ENCODE measurements around the gene ACCS.

The ACCS gene

DNA sequence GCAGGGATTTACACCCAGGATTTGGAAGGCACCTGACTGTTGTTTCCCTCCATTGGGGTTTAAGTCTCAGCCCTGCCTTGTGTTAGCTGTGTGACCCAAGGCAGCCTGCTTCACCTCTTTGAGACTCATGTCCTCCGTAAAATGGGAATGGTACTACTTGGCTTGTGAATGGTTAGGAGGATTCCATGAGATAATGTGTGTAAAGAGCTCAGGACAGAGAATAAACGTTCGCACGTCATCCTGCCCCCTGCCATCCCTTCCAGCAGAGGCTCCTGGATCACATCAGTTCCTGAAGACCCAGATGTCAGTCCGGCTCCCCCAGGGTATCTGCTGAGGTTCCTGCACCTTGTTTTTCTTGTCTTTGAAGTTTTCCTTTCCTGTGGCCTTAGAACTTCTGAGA is 35.1 kb upstream of the ACCS start:
- Histone ChIP-seq H3K4me3 (ENCODE audit: low read length) (no peak overlapping the region), H3K27me3 (ENCODE audit: control insufficient read depth, insufficient read depth, low read length) (no peaks in the 10 kb centered on the region), H3K36me3 (ENCODE audit: control insufficient read depth, insufficient read depth, low read length) (no peaks in the 10 kb centered on the region), H3K27ac (ENCODE audit: low read depth, low read length) (peak overlapping the region; percentile 63), H3K4me1 (ENCODE audit: control insufficient read depth, insufficient read depth, low read length) (peaks cover 13% of the 10 kb centered on the region), H3K9ac (ENCODE audit: low read length) (no peak overlapping the region)

DNA sequence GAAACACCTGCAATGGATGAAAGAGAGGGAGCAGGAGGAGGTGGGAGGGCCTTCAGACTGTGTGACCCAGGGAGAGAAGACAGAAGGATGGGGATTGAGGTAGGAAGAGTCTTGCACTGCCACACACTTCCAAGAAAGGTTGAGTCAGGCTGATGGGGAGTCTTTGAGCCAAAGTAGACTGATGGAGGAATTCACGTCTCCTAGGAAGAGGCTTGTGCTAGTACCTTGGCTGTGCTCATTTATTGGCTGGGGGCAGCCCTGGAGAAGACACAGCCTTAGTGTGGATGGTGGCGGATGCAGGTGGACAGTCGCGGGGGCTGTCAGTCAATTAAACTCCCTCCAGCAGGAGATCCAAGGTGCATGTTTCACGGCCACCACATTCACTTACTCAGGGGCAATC is 34.5 kb upstream of the ACCS start:
- no peak overlapping the region for H3K9ac ChIP-seq (ENCODE audit: low read length)

DNA sequence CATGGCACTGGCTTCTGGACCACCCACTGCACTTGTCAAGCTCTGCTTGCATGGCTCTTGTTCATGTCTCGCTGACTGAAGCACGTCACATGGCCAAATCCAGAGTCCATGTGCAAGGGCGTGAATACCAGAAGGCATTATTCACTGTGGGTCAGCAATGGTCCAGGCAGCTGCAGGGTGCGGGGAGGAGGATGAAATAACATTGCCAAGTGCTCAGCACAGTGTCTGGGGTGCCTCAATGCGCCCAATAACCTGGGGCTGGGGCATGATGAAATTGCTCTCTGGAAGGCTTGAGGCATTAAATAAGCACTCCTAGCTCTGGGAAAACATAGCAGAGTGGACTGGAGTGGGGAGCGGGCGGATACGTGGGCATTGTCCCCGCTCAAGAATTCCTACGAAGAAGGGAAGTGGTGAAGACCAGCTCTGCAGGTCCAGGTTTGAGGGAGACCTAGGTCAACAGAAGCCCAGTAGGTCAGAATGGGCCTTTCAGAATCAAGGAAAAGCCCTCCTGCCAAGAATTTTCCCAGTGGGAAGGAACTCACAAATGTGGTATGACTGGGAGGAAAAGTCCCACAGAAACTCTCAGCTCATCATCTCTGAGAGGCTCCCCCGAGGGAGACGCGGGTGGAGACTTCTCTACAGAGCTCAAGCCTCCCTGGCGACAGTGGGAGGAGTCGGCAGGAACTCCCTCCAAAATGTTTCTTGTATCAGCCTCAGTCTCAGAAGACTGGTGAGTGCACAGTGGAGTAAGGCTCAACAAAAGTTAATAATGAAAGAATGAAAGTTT is 33.6 kb upstream of the ACCS start:
- no peaks in the 10 kb centered on the region for H3K36me3 ChIP-seq (ENCODE audit: control insufficient read depth, insufficient read depth, low read length)
- no peaks in the 10 kb centered on the region for H3K27me3 ChIP-seq (ENCODE audit: control insufficient read depth, insufficient read depth, low read length)
- peaks cover 13% of the 10 kb centered on the region for H3K4me1 ChIP-seq (ENCODE audit: control insufficient read depth, insufficient read depth, low read length)
- no peak overlapping the region for H3K4me3 ChIP-seq (ENCODE audit: low read length)
- H3K9ac ChIP-seq (ENCODE audit: low read length): no peak overlapping the region
- H3K27ac ChIP-seq (ENCODE audit: low read depth, low read length): no peak overlapping the region

More for the DNA sequence above, 34.5 kb upstream of the ACCS start:
- H3K27ac ChIP-seq (ENCODE audit: low read depth, low read length): no peak overlapping the region
- peaks cover 13% of the 10 kb centered on the region for H3K4me1 ChIP-seq (ENCODE audit: control insufficient read depth, insufficient read depth, low read length)
- no peak overlapping the region for H3K4me3 ChIP-seq (ENCODE audit: low read length)
- no peaks in the 10 kb centered on the region for H3K27me3 ChIP-seq (ENCODE audit: control insufficient read depth, insufficient read depth, low read length)
- H3K36me3 ChIP-seq (ENCODE audit: control insufficient read depth, insufficient read depth, low read length): no peaks in the 10 kb centered on the region

DNA sequence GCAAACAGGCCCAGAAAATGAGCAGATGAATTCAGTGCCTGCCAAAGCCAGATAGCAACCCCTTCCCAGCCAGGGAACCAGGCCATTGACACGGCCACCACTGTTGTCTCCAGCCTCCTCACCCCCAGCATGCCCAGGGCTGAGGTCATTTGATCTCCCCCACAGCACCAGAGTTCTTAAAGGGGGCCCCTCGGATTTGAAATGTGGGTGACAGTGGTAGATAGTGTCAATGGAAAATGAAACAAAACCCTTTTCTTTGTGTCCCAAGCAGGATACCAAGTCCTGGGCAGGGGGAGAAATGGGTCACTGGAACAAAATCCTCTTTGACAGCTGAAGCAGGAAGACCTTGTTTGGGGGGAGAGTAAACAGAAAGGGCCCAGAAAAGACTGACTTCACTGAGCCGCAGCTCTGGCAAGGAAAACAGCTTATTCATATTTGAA is 32.6 kb upstream of the ACCS start:
- no peak overlapping the region for H3K9ac ChIP-seq (ENCODE audit: low read length)
- no peak overlapping the region for H3K27ac ChIP-seq (ENCODE audit: low read depth, low read length)
- H3K4me1 ChIP-seq (ENCODE audit: control insufficient read depth, insufficient read depth, low read length): peaks cover 13% of the 10 kb centered on the region
- no peak overlapping the region for H3K4me3 ChIP-seq (ENCODE audit: low read length)
- H3K36me3 ChIP-seq (ENCODE audit: control insufficient read depth, insufficient read depth, low read length): no peaks in the 10 kb centered on the region
- no peaks in the 10 kb centered on the region for H3K27me3 ChIP-seq (ENCODE audit: control insufficient read depth, insufficient read depth, low read length)

DNA sequence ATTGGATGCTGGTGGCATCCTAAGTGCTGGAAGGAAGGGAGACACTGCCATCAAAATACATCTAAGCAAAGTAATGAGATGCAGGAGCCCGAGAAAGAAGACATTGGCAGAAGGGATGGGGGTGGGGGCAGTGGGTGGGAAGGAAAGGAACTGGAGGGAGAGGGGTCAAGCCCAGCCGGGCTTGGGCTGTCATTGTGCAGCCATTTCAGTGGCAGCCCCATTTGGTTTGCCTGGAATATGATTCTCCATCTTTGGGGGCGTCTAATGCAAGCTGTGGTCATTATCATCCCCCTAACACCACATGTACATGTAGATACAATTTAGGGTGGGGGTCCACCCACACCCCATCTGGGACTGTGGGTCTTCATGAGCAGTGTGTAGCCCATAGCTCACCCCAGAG is 32.2 kb upstream of the ACCS start:
- H3K27ac ChIP-seq (ENCODE audit: low read depth, low read length): no peak overlapping the region
- H3K4me1 ChIP-seq (ENCODE audit: control insufficient read depth, insufficient read depth, low read length): peaks cover 13% of the 10 kb centered on the region

DNA sequence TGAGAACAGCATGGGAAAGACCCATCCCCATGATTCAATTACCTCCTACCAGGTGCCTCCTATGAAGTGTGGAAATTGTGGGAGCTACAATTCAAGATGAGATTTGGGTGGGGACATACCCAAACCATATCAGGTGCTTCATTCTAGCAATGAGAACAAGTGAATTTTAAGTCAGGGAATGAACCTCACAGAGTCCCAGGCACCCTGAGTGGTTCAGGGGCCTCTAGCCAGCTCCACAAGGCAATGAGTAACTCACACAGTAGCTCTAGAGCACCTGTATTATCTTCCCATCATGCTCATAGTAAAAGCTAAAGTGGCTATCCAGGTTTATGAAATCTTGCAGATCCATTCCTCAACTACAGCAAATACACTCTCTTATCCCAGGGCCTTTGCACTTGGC is 31.4 kb upstream of the ACCS start:
- Histone ChIP-seq H3K9ac (ENCODE audit: low read length) (no peak overlapping the region), H3K4me1 (ENCODE audit: control insufficient read depth, insufficient read depth, low read length) (peaks cover 13% of the 10 kb centered on the region), H3K27me3 (ENCODE audit: control insufficient read depth, insufficient read depth, low read length) (no peaks in the 10 kb centered on the region), H3K36me3 (ENCODE audit: control insufficient read depth, insufficient read depth, low read length) (no peaks in the 10 kb centered on the region), H3K4me3 (ENCODE audit: low read length) (no peak overlapping the region), H3K27ac (ENCODE audit: low read depth, low read length) (no peak overlapping the region)

More for the DNA sequence above, 32.2 kb upstream of the ACCS start:
- no peaks in the 10 kb centered on the region for H3K36me3 ChIP-seq (ENCODE audit: control insufficient read depth, insufficient read depth, low read length)
- no peak overlapping the region for H3K4me3 ChIP-seq (ENCODE audit: low read length)
- H3K27me3 ChIP-seq (ENCODE audit: control insufficient read depth, insufficient read depth, low read length): no peaks in the 10 kb centered on the region
- H3K9ac ChIP-seq (ENCODE audit: low read length): no peak overlapping the region

DNA sequence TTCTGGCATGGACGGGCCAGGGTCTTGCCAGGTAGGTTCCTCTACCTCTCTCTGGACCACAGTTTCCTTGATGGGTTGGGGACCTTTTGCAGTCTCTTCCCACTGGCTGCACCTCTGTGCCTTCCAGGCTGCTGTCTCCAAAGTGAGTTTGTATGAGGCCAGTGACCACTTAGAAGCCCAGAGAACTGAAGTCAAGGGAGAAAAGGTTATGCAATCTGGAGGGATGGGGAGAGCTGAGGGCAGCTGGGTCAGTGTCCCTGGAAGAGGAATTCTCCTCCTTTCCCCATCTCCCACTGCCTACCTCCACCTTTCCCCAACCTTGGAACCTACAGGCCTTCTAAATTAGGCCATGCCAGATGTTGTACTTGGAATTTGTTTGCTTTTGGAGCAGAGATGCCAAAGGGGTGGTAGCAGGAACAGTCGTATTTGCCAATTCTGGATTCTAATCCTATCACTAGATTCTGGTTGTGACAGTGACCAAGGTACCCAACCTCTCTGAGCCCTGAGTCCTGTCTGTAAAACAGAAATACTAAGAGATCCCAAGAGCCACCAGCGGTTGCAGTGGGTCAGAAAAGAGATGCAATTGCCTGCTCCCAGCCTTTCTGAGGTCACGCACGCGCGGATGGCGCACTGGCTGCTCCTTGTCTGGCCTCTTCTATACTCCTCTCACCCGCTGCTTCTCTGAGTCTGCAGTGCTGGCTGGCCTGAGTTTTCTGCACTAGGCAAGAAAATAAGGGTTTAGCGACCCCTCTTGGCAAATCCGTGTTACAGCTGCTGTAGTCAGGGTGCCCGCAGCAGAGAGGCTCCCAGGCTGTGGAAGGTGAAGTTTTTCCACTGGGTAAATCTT is 29.0 kb upstream of the ACCS start:
- H3K27me3 ChIP-seq (ENCODE audit: control insufficient read depth, insufficient read depth, low read length): no peaks in the 10 kb centered on the region
- no peak overlapping the region for H3K27ac ChIP-seq (ENCODE audit: low read depth, low read length)
- peaks cover 6% of the 10 kb centered on the region for H3K4me1 ChIP-seq (ENCODE audit: control insufficient read depth, insufficient read depth, low read length)
- H3K36me3 ChIP-seq (ENCODE audit: control insufficient read depth, insufficient read depth, low read length): no peaks in the 10 kb centered on the region
- no peak overlapping the region for H3K9ac ChIP-seq (ENCODE audit: low read length)
- no peak overlapping the region for H3K4me3 ChIP-seq (ENCODE audit: low read length)

DNA sequence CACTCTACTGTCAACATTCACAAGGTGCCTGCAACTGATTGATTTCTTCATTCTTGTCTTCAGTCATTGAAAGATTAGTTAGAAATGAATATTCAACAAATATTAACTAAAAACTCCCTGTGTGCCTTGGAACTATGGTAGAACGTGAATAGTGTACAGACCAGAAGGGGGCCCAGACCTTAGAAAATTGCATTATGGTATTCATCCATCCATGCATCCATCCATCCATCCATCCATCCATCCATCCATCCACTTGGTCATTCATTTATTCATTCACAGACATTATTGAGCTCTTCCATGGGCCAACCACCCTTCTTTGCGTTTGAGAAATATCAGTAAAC is 28.4 kb upstream of the ACCS start:
- H3K27ac ChIP-seq (ENCODE audit: low read depth, low read length): no peak overlapping the region
- no peaks in the 10 kb centered on the region for H3K27me3 ChIP-seq (ENCODE audit: control insufficient read depth, insufficient read depth, low read length)
- H3K36me3 ChIP-seq (ENCODE audit: control insufficient read depth, insufficient read depth, low read length): no peaks in the 10 kb centered on the region
- H3K4me1 ChIP-seq (ENCODE audit: control insufficient read depth, insufficient read depth, low read length): no peaks in the 10 kb centered on the region
- H3K9ac ChIP-seq (ENCODE audit: low read length): no peak overlapping the region
- H3K4me3 ChIP-seq (ENCODE audit: low read length): no peak overlapping the region

DNA sequence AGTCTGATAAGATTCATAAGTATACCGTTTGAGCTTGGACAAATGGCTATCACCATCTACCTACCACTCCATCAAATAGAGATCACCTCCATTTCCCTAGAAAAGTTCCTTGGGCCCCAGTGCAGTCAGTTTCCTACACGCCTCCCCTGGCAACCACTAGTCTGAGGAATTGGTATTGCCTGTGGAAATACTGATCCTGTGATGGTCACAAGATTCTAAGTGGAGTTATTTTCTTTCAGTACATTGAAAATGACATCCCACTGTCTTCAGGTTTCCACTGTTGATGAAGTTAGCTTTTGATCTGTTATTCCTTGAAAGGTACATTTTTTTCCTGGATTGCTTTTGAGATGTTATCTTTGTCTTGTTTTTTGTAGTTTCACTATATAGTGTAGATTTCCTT is 22.9 kb upstream of the ACCS start:
- Histone ChIP-seq H3K27ac (ENCODE audit: low read depth, low read length) (no peak overlapping the region), H3K36me3 (ENCODE audit: control insufficient read depth, insufficient read depth, low read length) (no peaks in the 10 kb centered on the region)

DNA sequence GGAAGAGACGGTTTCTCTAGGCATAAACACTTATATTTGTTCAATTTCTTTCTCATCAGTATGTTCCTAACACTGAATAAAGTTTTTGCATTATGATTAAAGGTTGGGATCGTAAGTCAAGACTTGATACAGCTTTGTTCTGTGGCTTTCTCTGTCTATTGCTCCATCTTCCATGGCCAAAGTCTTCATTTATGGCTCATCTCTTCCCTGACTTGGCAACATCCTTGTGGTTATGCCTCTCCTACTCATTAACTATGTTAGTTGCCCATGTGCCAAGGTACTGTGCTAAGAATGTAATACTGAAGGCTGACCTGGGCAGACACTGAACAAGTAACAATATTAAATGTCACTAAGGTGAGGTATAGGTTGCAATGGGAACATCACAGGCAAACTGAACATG is 19.9 kb upstream of the ACCS start:
- H3K9ac ChIP-seq (ENCODE audit: low read length): no peak overlapping the region
- no peaks in the 10 kb centered on the region for H3K27me3 ChIP-seq (ENCODE audit: control insufficient read depth, insufficient read depth, low read length)
- no peaks in the 10 kb centered on the region for H3K4me1 ChIP-seq (ENCODE audit: control insufficient read depth, insufficient read depth, low read length)
- H3K36me3 ChIP-seq (ENCODE audit: control insufficient read depth, insufficient read depth, low read length): no peaks in the 10 kb centered on the region
- H3K4me3 ChIP-seq (ENCODE audit: low read length): no peak overlapping the region
- H3K27ac ChIP-seq (ENCODE audit: low read depth, low read length): no peak overlapping the region

More for the DNA sequence above, 22.9 kb upstream of the ACCS start:
- no peaks in the 10 kb centered on the region for H3K27me3 ChIP-seq (ENCODE audit: control insufficient read depth, insufficient read depth, low read length)
- H3K9ac ChIP-seq (ENCODE audit: low read length): no peak overlapping the region
- no peaks in the 10 kb centered on the region for H3K4me1 ChIP-seq (ENCODE audit: control insufficient read depth, insufficient read depth, low read length)
- H3K4me3 ChIP-seq (ENCODE audit: low read length): no peak overlapping the region

DNA sequence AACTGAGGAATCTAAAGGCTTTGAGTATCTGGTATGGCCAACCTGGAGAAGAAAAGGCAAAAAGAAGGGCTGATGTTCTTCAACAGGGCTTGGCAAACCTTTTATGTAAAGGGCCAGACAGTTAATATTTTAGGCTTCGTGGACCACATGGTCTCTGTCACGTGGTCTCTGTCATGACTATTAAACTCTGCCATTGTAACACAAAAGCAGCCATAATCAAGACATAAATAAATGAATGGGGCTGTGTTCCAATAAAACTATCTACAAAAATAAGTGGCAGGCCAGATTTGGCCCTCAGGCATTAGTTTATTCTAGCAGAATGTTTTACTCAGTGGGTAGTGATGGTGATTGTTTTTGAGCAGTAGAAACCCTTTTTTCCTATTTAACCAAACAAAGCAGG is 18.8 kb upstream of the ACCS start:
- no peak overlapping the region for H3K9ac ChIP-seq (ENCODE audit: low read length)
- H3K27ac ChIP-seq (ENCODE audit: low read depth, low read length): no peak overlapping the region
- H3K36me3 ChIP-seq (ENCODE audit: control insufficient read depth, insufficient read depth, low read length): no peaks in the 10 kb centered on the region
- no peak overlapping the region for H3K4me3 ChIP-seq (ENCODE audit: low read length)
- no peaks in the 10 kb centered on the region for H3K4me1 ChIP-seq (ENCODE audit: control insufficient read depth, insufficient read depth, low read length)
- H3K27me3 ChIP-seq (ENCODE audit: control insufficient read depth, insufficient read depth, low read length): no peaks in the 10 kb centered on the region

DNA sequence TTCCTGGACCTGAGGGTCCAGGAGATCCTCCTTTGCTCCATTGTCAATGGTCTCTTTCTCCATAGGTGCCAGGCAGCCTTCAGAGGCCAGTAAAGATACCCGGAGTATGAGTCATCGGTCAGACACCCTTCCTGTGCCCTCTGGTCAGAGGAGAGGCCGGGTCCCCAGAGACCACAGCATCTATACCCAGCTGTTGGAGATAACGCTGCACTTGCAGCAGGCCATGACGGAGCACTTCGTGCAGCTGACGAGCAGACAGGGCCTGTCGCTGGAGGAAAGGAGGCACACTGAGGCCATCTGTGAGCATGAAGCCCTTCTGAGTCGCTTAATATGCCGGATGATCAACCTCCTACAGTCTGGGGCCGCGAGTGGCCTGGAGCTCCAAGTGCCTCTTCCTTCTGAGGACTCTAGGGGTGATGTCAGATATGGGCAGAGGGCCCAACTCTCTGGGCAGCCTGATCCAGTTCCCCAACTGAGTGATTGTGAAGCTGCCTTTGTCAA is 18.1 kb upstream of the ACCS start, which contains the start of gene ACCSL:
Gene ACCSL (plus strand): TSS at position 51 of the 501 bp plus-strand sequence. CDS start 56 bp downstream, at position 107.
- Histone ChIP-seq H3K27ac (ENCODE audit: low read depth, low read length) (no peak within 1 kb of the TSS), H3K36me3 (ENCODE audit: control insufficient read depth, insufficient read depth, low read length) (no peaks in the 10 kb centered on the region), H3K27me3 (ENCODE audit: control insufficient read depth, insufficient read depth, low read length) (no peaks in the 10 kb centered on the region), H3K4me3 (ENCODE audit: low read length) (no peak within 1 kb of the TSS), H3K4me1 (ENCODE audit: control insufficient read depth, insufficient read depth, low read length) (no peaks in the 10 kb centered on the region), H3K9ac (ENCODE audit: low read length) (no peak within 1 kb of the TSS)
